Measurements from ENCODE around the gene NEDD9.

GRCh38 chr6:11221623-11222384 lies 10.7 kb downstream of the NEDD9 start:
- TF ChIP-seq FOXM1 (IDR thresholded peaks at IDR 0.05; ENCODE audit: borderline replicate concordance, low read depth) (no peak), EGR1 (IDR thresholded peaks at IDR 0.05) (no peak), REST (IDR thresholded peaks at IDR 0.05; ENCODE audit: low read depth) (no peak), CEBPB (IDR thresholded peaks at IDR 0.05) (no peak), TEAD4 (IDR thresholded peaks at IDR 0.05) (no peak), YY1 (IDR thresholded peaks at IDR 0.05; ENCODE audit: low read depth) (no peak), EP300 (IDR thresholded peaks at IDR 0.05; ENCODE audit: borderline replicate concordance) (no peak), RAD21 (IDR thresholded peaks at IDR 0.05; ENCODE audit: low read depth) (no peak), USF1 (IDR thresholded peaks at IDR 0.05) (no peak), MAX (IDR thresholded peaks at IDR 0.05) (no peak), NFIC (IDR thresholded peaks at IDR 0.05) (peak; percentile 49), ZBTB7A (IDR thresholded peaks at IDR 0.05; ENCODE audit: low read depth) (no peak)

All from Ishikawa (cell line).